ENCODE measurements around the gene HPN.
A peak's percentile ranks its signal among the peaks of the same experiment; 100 is the strongest.
"Not testable (repeated sequence)": the region's sequence is repeated elsewhere in the genome, so short reads cannot be mapped to it uniquely, and the experiment has no call there.

Gene HPN

GRCh38 chr19:35029275-35029736 lies 12.2 kb upstream of the HPN start:
- not testable (repeated sequence) for H3K27ac ChIP-seq (ENCODE audit: extremely low read depth, low read depth, low read length); H3K9me3 ChIP-seq (ENCODE audit: control insufficient read depth, insufficient read depth, low read depth, low read length); H3K4me3 ChIP-seq (ENCODE audit: low read depth, low read length)
- POLR2A ChIA-PET: interaction anchor here (0.7 to 1.4 kb wide), 4 partner anchors 21 to 261 kb away, joined by 3 to 6 read pairs (median 5); partner anchors contain the start of gene GRAMD1A
- H3K36me3 ChIP-seq (ENCODE audit: control insufficient read depth in 2 of 2, insufficient read depth in 1 of 2, low read length in 2 of 2): peaks cover 44 to 53% of the 10 kb centered on the region in 2 experiments
- CTCF ChIA-PET: interaction anchor here (0.6 to 5.1 kb wide), 3 partner anchors 16 to 52 kb away, joined by 3 to 57 read pairs (median 3); no protein-coding TSS in a partner anchor
- peaks cover 14% of the 10 kb centered on the region for H3K4me1 ChIP-seq (ENCODE audit: control insufficient read depth, insufficient read depth, low read length)
- TF ChIP-seq ZNF121 (tag by site-specific recombination; IDR thresholded peaks at IDR 0.05) (peak; percentile 96), ZNF362 (tag by site-specific recombination; IDR thresholded peaks at IDR 0.05) (peak; percentile 99), ZNF580 (tag by site-specific recombination; IDR thresholded peaks at IDR 0.05) (peak; percentile 67; the same call in 1 of the 2 replicates), ZNF843 (tag by site-specific recombination; IDR thresholded peaks at IDR 0.05) (0 out of 2 replicates have a peak, but pooled peaks have one; percentile 11), ZBTB17 (tag by site-specific recombination; IDR thresholded peaks at IDR 0.05) (0 out of 2 replicates have a peak, but pooled peaks have one; percentile 8), REST (tag by site-specific recombination; IDR thresholded peaks at IDR 0.05) (0 out of 2 replicates have a peak, but pooled peaks have one; percentile 11), ZXDB (tag by site-specific recombination; IDR thresholded peaks at IDR 0.05) (0 out of 2 replicates have a peak, but pooled peaks have one; percentile 12), ZNF280D (tag by site-specific recombination; IDR thresholded peaks at IDR 0.05) (0 out of 2 replicates have a peak, but pooled peaks have one; percentile 45)

GRCh38 chr19:35029737-35030256 lies 11.7 kb upstream of the HPN start:
- ChIA-PET POLR2A (interaction anchor here (1.0 to 1.4 kb wide), 2 partner anchors 22 to 30 kb away, joined by 3 to 5 read pairs; partner anchors contain the start of gene GRAMD1A), CTCF (interaction anchor here (1.3 kb wide), 1 partner anchor 15 kb away, joined by 4 read pairs; no protein-coding TSS in a partner anchor)
- TF ChIP-seq ZBTB48 (tag by site-specific recombination; IDR thresholded peaks at IDR 0.05) (peak; percentile 56; the same call in 1 of the 2 replicates), WT1 (tag by site-specific recombination; IDR thresholded peaks at IDR 0.05) (peak; percentile 44; the same call in 1 of the 2 replicates), ZNF140 (tag by site-specific recombination; IDR thresholded peaks at IDR 0.05) (no peak), ZNF473 (tag by site-specific recombination; IDR thresholded peaks at IDR 0.05) (0 out of 2 replicates have a peak, but pooled peaks have one; percentile 52), ZBTB8A (tag by site-specific recombination; IDR thresholded peaks at IDR 0.05) (peak; percentile 49; the same call in 1 of the 2 replicates), OVOL3 (tag by site-specific recombination; IDR thresholded peaks at IDR 0.05) (no peak), MYNN (tag by site-specific recombination; IDR thresholded peaks at IDR 0.05; ENCODE audit: borderline replicate concordance) (no peak), ZNF398 (tag by site-specific recombination; IDR thresholded peaks at IDR 0.05) (peak; percentile 84), HIC1 (tag by site-specific recombination; IDR thresholded peaks at IDR 0.05) (peak; percentile 56), ZFP37 (tag by site-specific recombination; IDR thresholded peaks at IDR 0.05) (0 out of 2 replicates have a peak, but pooled peaks have one; percentile 51), ZNF664 (tag by site-specific recombination; IDR thresholded peaks at IDR 0.05) (peak; percentile 12; the same call in 1 of the 2 replicates), SP7 (tag by site-specific recombination; IDR thresholded peaks at IDR 0.05) (peak; percentile 72), ZNF785 (tag by site-specific recombination; IDR thresholded peaks at IDR 0.05) (0 out of 2 replicates have a peak, but pooled peaks have one; percentile 8)

More at GRCh38 chr19:35029737-35030256, 11.7 kb upstream of the HPN start:
- H3K27ac ChIP-seq (ENCODE audit: extremely low read depth, low read depth, low read length): peak overlapping the region; percentile 31; the same call in 1 of the 2 replicates
- peaks cover 14% of the 10 kb centered on the region for H3K4me1 ChIP-seq (ENCODE audit: control insufficient read depth, insufficient read depth, low read length)
- peaks cover 39 to 52% of the 10 kb centered on the region in 2 experiments for H3K36me3 ChIP-seq (ENCODE audit: control insufficient read depth in 2 of 2, insufficient read depth in 1 of 2, low read length in 2 of 2)
- no peaks in the 10 kb centered on the region for H3K9me3 ChIP-seq (ENCODE audit: control insufficient read depth, insufficient read depth, low read depth, low read length)
- peak overlapping the region; percentile 33 for H3K4me3 ChIP-seq (ENCODE audit: low read depth, low read length)
